Activated T-helper 17 cell treated with anti-CD3 and anti-CD28 coated beads, Interleukin-2, amount 50 U/mL, for 72 hours (primary cell): ENCODE data around the gene TBX1. TPM values are rescaled to one million over a fixed set of nuclear protein-coding genes. Genes with fewer than 3 reads are reported as not detected.

Experiments
- ATAC-seq: fragments of 150-1000 bp; cut with Tn5 transposase; replicated peaks from 2 replicates; pipeline ENCODE4 v1.10.0; 2021; ENCODE audit warnings: mild to moderate bottlenecking, moderate library complexity
- H3K27ac Mint-ChIP-seq: one replicate; pipeline ENCODE4 v1.8.0; 2022; ENCODE audit warnings: mixed read lengths
- H3K27me3 Mint-ChIP-seq: one replicate; pipeline ENCODE4 v1.8.0; 2022; ENCODE audit warnings: mixed read lengths
- H3K36me3 Mint-ChIP-seq: one replicate; pipeline ENCODE4 v1.8.0; 2022; ENCODE audit warnings: low read depth, mild to moderate bottlenecking, mixed read lengths
- H3K4me1 Mint-ChIP-seq: one replicate; pipeline ENCODE4 v1.8.0; 2022; ENCODE audit warnings: mixed read lengths
- H3K4me3 Mint-ChIP-seq: one replicate; pipeline ENCODE4 v1.8.0; 2022; ENCODE audit warnings: mild to moderate bottlenecking, mixed read lengths
- H3K9me3 Mint-ChIP-seq: one replicate; pipeline ENCODE4 v1.8.0; 2022; ENCODE audit warnings: mixed read lengths
- total RNA-seq, 2 donors: library from RNA; stranded (reverse); gene quantifications; one replicate each; pipeline ENCODE4 v1.2.3, GENCODE V29; 2022

TBX1 gene
- total RNA-seq, 2 donors from 2014 or later = not detected

DNA sequence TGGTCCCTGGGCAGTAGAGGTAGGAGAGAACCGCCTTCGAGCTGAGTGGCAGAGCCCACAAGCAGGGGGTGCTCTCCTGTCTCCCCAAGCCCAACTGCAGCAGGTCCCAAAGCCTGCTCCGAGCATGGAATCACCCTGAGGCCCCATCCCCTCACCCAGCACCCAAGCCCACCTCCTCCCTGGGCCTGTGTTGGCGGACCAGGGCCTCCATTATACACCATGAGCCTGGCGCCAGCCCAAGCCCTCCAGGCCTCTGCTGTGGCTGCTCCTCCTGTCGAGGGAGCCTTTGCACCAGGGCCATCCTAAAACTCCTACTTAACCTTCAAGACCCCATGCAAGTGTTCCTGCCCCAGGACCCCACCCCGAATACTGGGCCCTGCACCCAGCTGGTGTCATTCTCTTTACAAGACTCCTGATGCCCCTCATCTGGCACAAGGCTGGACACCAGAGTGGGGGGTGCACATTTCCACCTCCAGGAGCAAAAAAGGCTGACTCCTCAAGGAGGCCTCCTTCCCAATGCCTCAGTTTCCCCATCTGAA lies 20.6 kb upstream of the TBX1 start:
- Mint-ChIP-seq H3K27ac (no peak overlapping the region), H3K4me1 (no peaks in the 10 kb centered on the region), H3K27me3 (no peaks in the 10 kb centered on the region), H3K9me3 (no peaks in the 10 kb centered on the region), H3K4me3 (no peak overlapping the region), H3K36me3 (no peaks in the 10 kb centered on the region)
- no peak for ATAC-seq

DNA sequence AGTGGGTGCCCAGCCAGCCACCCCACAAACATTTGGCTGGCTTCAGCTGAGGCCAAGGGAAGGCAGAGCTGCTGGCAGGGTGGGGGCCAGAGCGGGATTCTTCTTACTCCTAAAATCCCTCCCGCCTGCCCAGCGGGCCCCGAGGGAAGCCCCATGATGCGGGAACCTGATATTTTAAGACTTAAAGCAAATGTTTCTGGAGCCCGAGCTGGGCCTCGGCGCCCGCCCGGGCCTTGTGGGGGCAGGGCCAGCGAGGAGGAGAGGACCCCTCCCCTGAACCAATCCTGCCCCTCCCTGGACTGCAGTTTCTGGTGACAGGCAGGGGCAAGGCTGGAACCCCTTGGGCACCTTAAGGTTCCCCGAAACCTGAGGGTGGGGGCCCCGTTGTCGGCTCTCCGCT lies 20.0 kb upstream of the TBX1 start:
- Mint-ChIP-seq H3K4me1 (no peaks in the 10 kb centered on the region), H3K27ac (no peak overlapping the region), H3K4me3 (no peak overlapping the region), H3K9me3 (no peaks in the 10 kb centered on the region), H3K36me3 (no peaks in the 10 kb centered on the region), H3K27me3 (no peaks in the 10 kb centered on the region)
- no peak for ATAC-seq

DNA sequence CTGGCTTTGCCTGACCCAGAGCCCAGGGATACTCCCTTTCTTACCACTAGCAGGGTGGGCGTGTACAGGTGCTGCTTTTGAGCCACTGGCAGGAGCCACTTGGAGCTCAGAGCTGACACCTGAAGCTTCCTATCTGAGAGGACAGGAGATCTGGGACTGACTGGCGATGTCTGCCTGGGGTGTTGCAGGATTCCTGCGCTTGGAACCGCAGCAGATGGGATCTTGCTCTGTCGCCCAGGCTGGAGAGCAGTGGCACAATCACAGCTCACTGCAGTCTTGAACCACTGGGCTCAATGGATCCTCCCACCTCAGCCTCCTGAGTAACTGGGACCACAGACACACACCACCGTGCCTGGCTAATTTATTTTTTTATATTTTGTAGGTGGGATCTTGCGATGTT lies 19.5 kb upstream of the TBX1 start:
- ATAC-seq = no peak
- Mint-ChIP-seq H3K27ac (no peak overlapping the region), H3K36me3 (no peaks in the 10 kb centered on the region), H3K27me3 (no peaks in the 10 kb centered on the region), H3K4me3 (no peak overlapping the region), H3K4me1 (no peaks in the 10 kb centered on the region), H3K9me3 (no peaks in the 10 kb centered on the region)

DNA sequence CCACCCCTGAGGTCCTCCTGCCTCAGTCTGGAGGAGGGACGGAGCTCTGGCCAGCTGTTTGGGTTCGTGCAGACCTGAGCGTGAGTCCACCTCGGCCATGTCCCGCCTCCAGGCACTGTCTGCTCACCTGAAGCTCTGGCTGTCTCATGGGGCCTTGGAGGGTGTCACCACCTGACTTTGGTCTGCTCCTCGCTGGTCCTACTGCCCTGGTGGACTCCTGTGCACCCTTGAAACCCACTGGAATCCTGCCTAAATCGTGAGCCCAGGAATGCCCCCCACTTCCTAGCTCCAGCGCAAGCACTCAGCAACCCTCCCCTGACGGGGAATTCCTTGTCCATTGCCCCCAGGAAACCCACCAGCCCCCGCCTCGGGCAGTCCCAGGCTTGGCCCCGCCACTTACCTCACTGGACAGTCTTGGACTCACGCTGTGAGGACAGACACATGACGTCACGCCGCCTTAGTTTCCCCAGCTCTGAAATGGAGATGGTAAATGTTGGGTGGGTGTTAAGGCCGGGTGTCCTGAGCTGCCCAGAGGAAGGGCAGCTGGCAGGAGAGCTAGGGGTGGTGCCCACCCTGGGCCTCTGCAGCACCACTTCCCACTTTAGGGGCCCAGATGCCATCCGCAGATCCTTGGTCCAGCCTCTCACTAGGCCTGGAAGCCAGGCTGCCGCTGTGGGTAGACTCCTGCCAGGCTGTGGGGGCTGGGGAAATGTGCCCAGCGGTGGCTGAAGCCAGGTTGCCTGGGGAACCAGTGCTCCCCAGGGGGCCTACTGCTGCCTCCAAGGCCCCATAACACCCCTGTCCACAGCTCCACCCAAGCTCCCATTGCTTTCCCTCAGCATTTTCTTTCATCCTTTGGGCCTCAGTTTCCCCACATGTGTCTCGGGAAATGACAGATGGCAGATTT lies 18.2 kb upstream of the TBX1 start:
- no peak for ATAC-seq
- H3K4me3 Mint-ChIP-seq = no peak overlapping the region
- H3K36me3 Mint-ChIP-seq = no peaks in the 10 kb centered on the region
- H3K27me3 Mint-ChIP-seq = no peaks in the 10 kb centered on the region
- H3K27ac Mint-ChIP-seq = no peak overlapping the region
- H3K4me1 Mint-ChIP-seq = no peaks in the 10 kb centered on the region
- H3K9me3 Mint-ChIP-seq = no peaks in the 10 kb centered on the region

DNA sequence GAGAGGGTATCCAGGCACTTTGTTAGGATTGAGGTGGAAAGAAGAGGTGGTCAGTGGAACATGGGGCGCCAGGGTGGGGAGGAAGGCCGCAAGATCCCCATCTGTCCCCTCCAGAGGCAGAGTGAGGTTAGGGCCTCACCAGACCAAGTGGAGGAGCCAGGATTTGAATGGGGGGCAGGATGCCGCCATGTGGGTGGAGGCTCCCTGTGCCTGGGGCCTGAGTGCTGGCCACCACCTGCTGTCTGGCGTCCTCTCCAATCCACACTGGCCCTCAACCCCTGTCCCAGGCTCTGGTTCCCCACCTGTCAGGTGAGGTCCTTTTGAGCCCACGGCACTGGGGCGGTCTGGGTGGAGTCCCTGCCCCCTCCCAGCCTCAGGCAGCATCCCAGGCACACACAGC lies 17.5 kb upstream of the TBX1 start:
- H3K9me3 Mint-ChIP-seq = no peaks in the 10 kb centered on the region
- H3K36me3 Mint-ChIP-seq = no peaks in the 10 kb centered on the region
- H3K4me1 Mint-ChIP-seq = no peaks in the 10 kb centered on the region
- H3K27ac Mint-ChIP-seq = no peak overlapping the region
- H3K4me3 Mint-ChIP-seq = no peak overlapping the region
- no peak for ATAC-seq
- H3K27me3 Mint-ChIP-seq = no peaks in the 10 kb centered on the region

- no peak for ATAC-seq
- Mint-ChIP-seq H3K27me3 (no peaks in the 10 kb centered on the region), H3K4me1 (no peaks in the 10 kb centered on the region), H3K27ac (no peak overlapping the region), H3K4me3 (no peak overlapping the region), H3K9me3 (no peaks in the 10 kb centered on the region), H3K36me3 (no peaks in the 10 kb centered on the region)
These were observed 16.9 kb upstream of the TBX1 start for GRCh38 chr22:19743651-19744050.

DNA sequence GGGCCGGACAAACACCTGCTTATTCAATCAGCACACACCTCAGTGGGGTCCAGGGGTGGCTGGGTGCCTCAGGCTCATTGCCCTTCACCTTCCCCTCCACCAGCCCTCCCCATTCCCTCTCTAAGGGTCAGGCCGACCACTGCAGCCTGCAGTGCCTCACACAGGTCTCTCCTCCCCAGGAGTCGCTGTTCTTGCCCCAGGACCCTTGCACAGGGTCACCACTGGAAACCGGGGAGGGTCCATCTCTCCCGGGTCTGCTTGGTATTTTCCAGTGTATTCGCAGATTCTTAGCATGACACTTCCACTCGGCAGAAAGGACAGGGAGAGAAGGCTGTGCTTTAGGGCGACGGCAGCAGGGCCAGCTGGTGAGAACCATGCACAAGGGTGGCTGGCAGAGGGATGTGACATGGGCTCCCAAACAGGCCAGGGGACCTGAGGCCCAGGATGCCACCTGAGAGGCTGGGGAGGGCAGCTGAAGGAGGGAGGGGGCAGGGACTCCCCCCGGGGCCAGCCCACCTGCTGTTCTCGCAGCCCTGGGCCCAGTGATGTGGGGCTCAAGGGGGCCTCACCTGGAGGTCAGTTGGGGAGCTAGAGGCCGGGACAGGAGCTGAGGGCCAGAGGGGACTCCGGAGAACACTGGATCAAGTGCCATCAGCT lies 16.1 kb upstream of the TBX1 start:
- no peaks in the 10 kb centered on the region for H3K9me3 Mint-ChIP-seq
- ATAC-seq = no peak
- no peak overlapping the region for H3K27ac Mint-ChIP-seq
- H3K4me3 Mint-ChIP-seq = no peak overlapping the region
- no peaks in the 10 kb centered on the region for H3K36me3 Mint-ChIP-seq
- H3K27me3 Mint-ChIP-seq = no peaks in the 10 kb centered on the region
- no peaks in the 10 kb centered on the region for H3K4me1 Mint-ChIP-seq

DNA sequence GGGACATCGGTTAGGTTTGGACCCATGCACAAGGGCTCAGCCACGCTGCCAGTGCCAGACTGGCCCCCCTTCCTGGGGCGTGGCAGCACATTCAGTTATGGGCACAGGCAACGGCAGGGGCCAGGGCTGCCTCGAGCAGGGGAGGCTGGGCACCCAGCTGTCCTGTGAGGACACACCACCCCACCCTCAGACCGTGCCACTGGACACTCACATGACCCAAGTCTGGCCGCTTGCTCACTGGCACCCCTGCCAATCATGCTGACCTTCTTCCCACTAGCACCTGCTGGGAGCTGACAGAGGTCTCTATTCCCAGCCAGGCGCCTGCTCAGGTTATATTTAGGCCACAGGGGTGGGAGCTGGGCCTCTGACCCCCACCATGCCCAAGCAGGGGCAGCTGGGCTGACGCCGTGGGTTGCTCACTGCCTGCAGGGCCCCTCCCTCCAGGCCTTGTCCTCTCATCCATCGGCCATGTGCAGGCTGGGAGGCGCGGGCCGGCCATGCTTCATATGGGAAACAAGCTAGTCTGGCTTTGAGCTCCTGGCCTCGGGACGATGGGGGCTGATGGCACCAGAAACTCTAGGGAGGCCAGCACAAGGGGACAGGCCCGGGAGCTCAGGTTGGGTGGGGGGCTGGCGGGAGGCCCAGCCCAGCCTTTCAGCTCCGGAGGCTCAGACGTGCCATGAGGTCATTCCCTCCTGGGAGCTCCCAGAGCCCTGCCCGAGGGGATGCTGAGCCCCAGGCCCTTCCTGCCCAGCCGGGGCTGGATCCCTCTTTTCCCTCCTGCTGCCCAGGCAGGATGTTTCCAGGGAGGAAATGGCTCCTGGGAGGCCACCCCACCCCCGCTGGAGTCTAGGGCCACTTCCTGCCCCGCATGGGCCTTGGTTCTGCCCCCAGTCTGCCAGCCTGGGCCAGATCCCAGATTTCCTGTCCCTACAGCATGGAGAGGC lies 15.2 kb upstream of the TBX1 start:
- ATAC-seq = no peak
- H3K4me1 Mint-ChIP-seq = no peaks in the 10 kb centered on the region
- no peaks in the 10 kb centered on the region for H3K27me3 Mint-ChIP-seq
- no peak overlapping the region for H3K4me3 Mint-ChIP-seq
- no peaks in the 10 kb centered on the region for H3K36me3 Mint-ChIP-seq
- H3K9me3 Mint-ChIP-seq = no peaks in the 10 kb centered on the region
- no peak overlapping the region for H3K27ac Mint-ChIP-seq

DNA sequence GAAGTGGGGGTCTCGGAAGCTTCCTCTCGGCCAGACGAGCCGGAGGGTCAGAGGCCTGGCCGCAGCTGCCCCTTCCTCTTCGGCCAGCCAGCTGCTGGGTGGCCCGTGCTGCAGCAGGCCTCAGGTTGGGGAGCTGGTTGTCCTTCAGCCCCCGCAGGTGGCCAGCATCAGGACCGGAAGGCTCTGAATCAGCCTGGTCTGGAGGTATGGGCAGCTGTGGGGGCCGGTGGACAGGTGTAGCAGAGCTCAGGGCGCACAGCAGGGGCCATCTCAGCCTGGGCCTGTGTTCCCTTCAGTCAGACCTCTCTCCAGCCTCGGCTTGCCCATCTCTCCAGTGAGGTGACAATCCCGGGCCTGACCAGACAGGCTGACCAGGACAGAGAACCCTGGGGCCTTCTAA lies 13.9 kb upstream of the TBX1 start:
- Mint-ChIP-seq H3K4me3 (no peak overlapping the region), H3K4me1 (no peaks in the 10 kb centered on the region), H3K27ac (no peak overlapping the region), H3K36me3 (no peaks in the 10 kb centered on the region), H3K9me3 (no peaks in the 10 kb centered on the region), H3K27me3 (no peaks in the 10 kb centered on the region)
- ATAC-seq = no peak

GRCh38 chr22:19747551-19747950 lies 13.0 kb upstream of the TBX1 start:
- Mint-ChIP-seq H3K4me1 (no peaks in the 10 kb centered on the region), H3K9me3 (no peaks in the 10 kb centered on the region), H3K27me3 (no peaks in the 10 kb centered on the region), H3K36me3 (no peaks in the 10 kb centered on the region), H3K27ac (no peak overlapping the region), H3K4me3 (no peak overlapping the region)
- ATAC-seq = no peak

DNA sequence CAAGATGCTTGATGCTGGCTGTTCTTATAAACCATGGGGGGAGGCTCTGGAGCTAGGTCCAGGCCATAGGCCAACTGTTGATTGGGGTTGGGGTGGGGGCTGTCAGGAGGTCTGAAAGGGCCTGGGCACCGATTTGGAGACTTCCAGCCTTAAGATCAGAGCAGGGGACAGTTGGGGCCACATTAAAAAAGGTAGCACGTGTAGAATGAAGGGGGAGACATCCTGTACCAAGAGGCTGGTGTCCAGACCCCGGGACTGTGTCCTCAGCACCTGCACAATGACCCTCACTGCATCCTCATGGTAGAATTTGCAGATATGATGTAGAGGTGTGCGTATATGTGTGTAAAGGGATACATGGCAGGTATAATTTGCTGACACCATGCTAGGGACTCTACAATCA lies 12.4 kb upstream of the TBX1 start:
- no peak for ATAC-seq
- Mint-ChIP-seq H3K4me3 (no peak overlapping the region), H3K27me3 (peaks cover 4% of the 10 kb centered on the region), H3K4me1 (no peaks in the 10 kb centered on the region), H3K27ac (no peak overlapping the region), H3K9me3 (no peaks in the 10 kb centered on the region), H3K36me3 (no peaks in the 10 kb centered on the region)

DNA sequence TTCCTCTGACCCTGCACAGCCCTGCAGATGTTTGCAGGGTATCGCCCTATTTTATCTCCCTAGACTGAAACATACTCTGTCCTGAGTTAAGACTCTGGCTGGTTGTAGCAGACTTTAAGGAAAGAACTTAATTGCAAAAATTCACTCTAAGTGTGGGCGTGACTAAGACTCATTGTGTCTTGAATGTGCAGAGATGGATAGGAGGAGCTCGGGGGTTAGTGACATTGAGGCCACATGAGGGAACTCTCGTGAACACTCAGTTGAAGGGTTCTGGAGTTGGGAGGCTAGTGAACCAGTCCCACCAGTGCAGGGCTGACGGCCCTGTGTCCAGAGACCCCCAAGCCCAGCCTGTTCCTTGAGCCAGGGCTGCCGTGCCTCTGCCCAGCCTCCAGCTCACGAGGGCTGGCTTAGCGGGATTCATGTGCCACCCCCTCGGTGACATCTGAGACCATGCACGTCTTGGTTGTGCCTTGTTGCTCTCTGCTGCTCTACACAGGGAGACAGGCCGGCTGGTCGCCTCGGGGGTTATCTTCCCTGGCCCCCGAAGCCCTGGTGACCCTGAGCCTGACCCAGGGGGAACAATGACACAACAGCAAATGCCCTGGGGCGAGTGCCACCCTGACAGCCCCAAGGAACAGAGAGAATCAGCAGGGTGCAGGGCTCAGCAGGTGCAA lies 11.4 kb upstream of the TBX1 start:
- Mint-ChIP-seq H3K4me1 (no peaks in the 10 kb centered on the region), H3K27ac (no peak overlapping the region), H3K4me3 (no peak overlapping the region), H3K36me3 (no peaks in the 10 kb centered on the region), H3K9me3 (no peaks in the 10 kb centered on the region), H3K27me3 (peaks cover 8% of the 10 kb centered on the region)
- ATAC-seq = no peak

DNA sequence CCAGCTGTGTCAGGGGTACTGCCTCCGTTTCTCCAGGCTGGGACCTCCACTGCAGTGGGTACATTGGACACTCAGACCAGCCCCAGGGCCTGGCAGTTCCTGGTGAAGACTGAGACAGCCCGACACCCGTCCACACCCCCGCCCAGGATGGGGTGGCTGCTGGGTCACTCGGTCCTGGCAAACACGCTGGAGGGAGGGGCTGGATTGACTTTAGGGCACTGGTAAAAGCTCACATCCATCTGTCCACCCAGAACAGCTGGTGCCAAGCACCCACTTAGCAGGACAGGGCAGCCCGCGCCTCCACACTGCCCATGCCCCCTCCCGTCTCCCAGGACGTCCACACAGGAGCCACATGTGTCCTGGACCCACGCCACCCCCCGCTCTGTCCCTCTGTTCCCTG lies 10.7 kb upstream of the TBX1 start:
- Mint-ChIP-seq H3K9me3 (no peaks in the 10 kb centered on the region), H3K36me3 (no peaks in the 10 kb centered on the region), H3K4me1 (no peaks in the 10 kb centered on the region), H3K27ac (no peak overlapping the region), H3K27me3 (peaks cover 12% of the 10 kb centered on the region), H3K4me3 (no peak overlapping the region)
- ATAC-seq = no peak
